Endothelial cell of umbilical vein (primary cell): ENCODE results near the gene HPS4. TPM values are rescaled to one million over a fixed set of nuclear protein-coding genes. Genes with fewer than 3 reads are reported as not detected.

Experiments
- BruUV-seq: library from RNA; stranded (reverse); fragments of 400-500 nt; replicated peaks from 2 replicates; lab custom pipeline; 2021; lab: Mats Ljungman, UMichigan
- CTCF ChIA-PET: fragments of 300-600, 350-600 bp; sonication (Branson Sonifier 250); formaldehyde crosslinking; loops from one replicate; lab custom pipeline; 2021; ENCODE audit warnings: antibody characterized with exemption, inconsistent platforms; lab: Charles Lee
- POLR2A ChIA-PET: fragments of 300-600, 350-600 bp; sonication (Branson Sonifier 250); formaldehyde crosslinking; loops from one replicate; lab custom pipeline; 2021; ENCODE audit warnings: antibody characterized with exemption, inconsistent platforms; lab: Charles Lee
- DNase-seq: peaks from one replicate; pipeline ENCODE4 v3.0.0-alpha.2; 2011; ENCODE audit warnings: low read depth, low spot score
- FAIRE-seq: peaks from 2 replicates; lab custom pipeline; 2011; peaks lifted over from hg19 to GRCh38; lab: Jason Lieb, UNC
- H2AFZ ChIP-seq: 2 replicates; pipeline ENCODE4 v1.6.0; 2012; ENCODE audit warnings: low read depth, low read length, control low read depth, inconsistent platforms
- H3K27ac ChIP-seq: 2 replicates; pipeline ENCODE4 v1.5.1; 2011; ENCODE audit warnings: low read depth, mild to moderate bottlenecking, control low read depth, low read length, moderate library complexity; ENCODE audit not compliant: insufficient read depth
- H3K27me3 ChIP-seq, 2 experiments: 2 replicates each; pipeline versions ENCODE4 v1.6.0 to v1.6.1; 2011; ENCODE audit warnings: low read length in 2 of 2, mixed read lengths in 1 of 2; ENCODE audit not compliant: control insufficient read depth in 2 of 2, insufficient read depth in 2 of 2
- H3K36me3 ChIP-seq, 2 experiments: 2 replicates in 1 of 2; 3 replicates in 1 of 2; pipeline ENCODE4 v1.5.1; 2011; ENCODE audit warnings: low read length in 2 of 2, mild to moderate bottlenecking in 1 of 2, moderate library complexity in 1 of 2; ENCODE audit not compliant: control insufficient read depth in 2 of 2, insufficient read depth in 2 of 2; ENCODE audit errors: extremely low read depth in 1 of 2
- H3K4me1 ChIP-seq: 3 replicates; pipeline ENCODE4 v1.5.1; 2011; ENCODE audit warnings: mild to moderate bottlenecking, low read length; ENCODE audit not compliant: control insufficient read depth, insufficient read depth; ENCODE audit errors: extremely low read depth
- H3K4me2 ChIP-seq: 2 replicates; pipeline ENCODE4 v1.6.1; 2011; ENCODE audit warnings: low read length, control low read depth, mixed read lengths; ENCODE audit not compliant: insufficient read depth
- H3K4me3 ChIP-seq, 3 experiments: fragments of 200-600 bp in 1 of 3; sonication (generic), shearing (Covaris generic) in 1 of 3; replicated peaks in 1 of 3; 2 replicates each; pipeline ENCODE4 v1.5.1; 2011 to 2016; ENCODE audit warnings: control low read depth in 3 of 3, low read length in 3 of 3, mild to moderate bottlenecking in 2 of 3, inconsistent platforms in 1 of 3, low read depth in 1 of 3, moderate library complexity in 1 of 3; ENCODE audit not compliant: insufficient read depth in 1 of 3
- H3K79me2 ChIP-seq: 2 replicates; pipeline ENCODE4 v1.6.0; 2012; ENCODE audit warnings: low read length, inconsistent platforms; ENCODE audit not compliant: control insufficient read depth, insufficient read depth
- H3K9ac ChIP-seq: replicated peaks from 2 replicates; pipeline ENCODE3; 2011; ENCODE audit warnings: low read length, control low read depth; ENCODE audit not compliant: insufficient read depth; ENCODE audit errors: extremely low read depth
- H3K9me1 ChIP-seq: replicated peaks from 3 replicates; pipeline ENCODE4 v1.6.0; 2011; ENCODE audit warnings: mild to moderate bottlenecking, low read length; ENCODE audit not compliant: control insufficient read depth, insufficient read depth; ENCODE audit errors: extremely low read depth
- H3K9me3 ChIP-seq: replicated peaks from 2 replicates; pipeline ENCODE4 v1.5.1; 2012; ENCODE audit warnings: low read length, inconsistent platforms; ENCODE audit not compliant: control insufficient read depth, insufficient read depth
- H4K20me1 ChIP-seq: replicated peaks from 2 replicates; pipeline ENCODE3; 2011; ENCODE audit warnings: mild to moderate bottlenecking, low read length; ENCODE audit not compliant: control insufficient read depth, insufficient read depth; ENCODE audit errors: extremely low read depth
- EZH2 ChIP-seq: IDR thresholded peaks from 2 replicates; pipeline ENCODE4 v1.6.1; 2012; ENCODE audit warnings: borderline replicate concordance, low read depth, mild to moderate bottlenecking, moderate library complexity, low read length, inconsistent platforms; ENCODE audit not compliant: severe bottlenecking
- FOS ChIP-seq: IDR thresholded peaks from 2 replicates; pipeline ENCODE4 v1.6.1; 2011; ENCODE audit warnings: mild to moderate bottlenecking, low read length, moderate library complexity, borderline replicate concordance; ENCODE audit not compliant: insufficient read depth
- GATA2 ChIP-seq: IDR thresholded peaks from 2 replicates; pipeline ENCODE4 v1.7.0; 2011; ENCODE audit warnings: low read depth, mild to moderate bottlenecking, moderate library complexity, mixed read lengths, low read length; ENCODE audit not compliant: insufficient read length, insufficient read depth
- JUN ChIP-seq: IDR thresholded peaks from 2 replicates; pipeline ENCODE4 v1.6.1; 2011; ENCODE audit warnings: borderline replicate concordance, low read depth; ENCODE audit not compliant: insufficient read length, insufficient read depth
- MYC ChIP-seq: IDR thresholded peaks from one replicate; pipeline ENCODE4 v1.6.1; 2011; ENCODE audit warnings: mild to moderate bottlenecking, low read depth, low read length
- POLR2A ChIP-seq: IDR thresholded peaks from 2 replicates; pipeline ENCODE4 v1.6.1; 2012; ENCODE audit warnings: low read depth, mild to moderate bottlenecking, control low read depth, low read length
- POLR2AphosphoS5 ChIP-seq: IDR thresholded peaks from 2 replicates; pipeline ENCODE4 v1.6.1; 2012; ENCODE audit warnings: low read depth, mild to moderate bottlenecking, control low read depth, low read length, moderate library complexity; ENCODE audit not compliant: insufficient read depth
- dilution Hi-C: fragments of 300-500 bp; cut with MboI; formaldehyde crosslinking; loops from one replicate; pipeline ENCODE4 v1.15.0; 2019; ENCODE audit warnings: low sequenced_read_pairs; ENCODE audit not compliant: extremely low pct_ligation_motif_present
- intact Hi-C: fragments of 100-400 bp; cut with micrococcal nuclease; formaldehyde crosslinking; loops from one replicate; pipeline ENCODE4 v1.10.0; 2022
- polyA plus RNA-seq, 4 experiments: library from polyadenylated mRNA; depleted of rRNA in 3 of 4; stranded (reverse) in 3 of 4; unstranded in 1 of 4; fragments of >200 nt; gene quantifications; 2 replicates each; pipeline versions ENCODE4 v1.2.1 to v1.2.3, GENCODE V29; 2011 to 2012; ENCODE audit warnings: missing spikeins in 1 of 4
- total RNA-seq: library from RNA; stranded (reverse); gene quantifications from 2 replicates; pipeline ENCODE4 v1.2.3, GENCODE V29; 2021
- TF ChIP-seq, protein P1 (sequence below): IDR thresholded peaks from 2 replicates; pipeline ENCODE4 v1.6.1; 2011; ENCODE audit not compliant: insufficient read depth, insufficient read length
- TF ChIP-seq, protein P2 (sequence below), 2 donors: IDR thresholded peaks; 1 replicate in 1 of 2; 2 replicates in 1 of 2; pipeline ENCODE4 v1.5.1; 2011; ENCODE audit warnings: low read length in 2 of 2, mild to moderate bottlenecking in 2 of 2, moderate library complexity in 2 of 2, control low read depth in 1 of 2, inconsistent platforms in 1 of 2, low read depth in 1 of 2; ENCODE audit not compliant: insufficient read depth in 1 of 2; ENCODE audit errors: extremely low read depth in 1 of 2

The HPS4 gene
- total and polyA plus RNA-seq, 2 donors (not counting 3 experiments of a cell fraction or from before 2014, with no cell fraction given), result 28.4 to 29.7 TPM

DNA sequence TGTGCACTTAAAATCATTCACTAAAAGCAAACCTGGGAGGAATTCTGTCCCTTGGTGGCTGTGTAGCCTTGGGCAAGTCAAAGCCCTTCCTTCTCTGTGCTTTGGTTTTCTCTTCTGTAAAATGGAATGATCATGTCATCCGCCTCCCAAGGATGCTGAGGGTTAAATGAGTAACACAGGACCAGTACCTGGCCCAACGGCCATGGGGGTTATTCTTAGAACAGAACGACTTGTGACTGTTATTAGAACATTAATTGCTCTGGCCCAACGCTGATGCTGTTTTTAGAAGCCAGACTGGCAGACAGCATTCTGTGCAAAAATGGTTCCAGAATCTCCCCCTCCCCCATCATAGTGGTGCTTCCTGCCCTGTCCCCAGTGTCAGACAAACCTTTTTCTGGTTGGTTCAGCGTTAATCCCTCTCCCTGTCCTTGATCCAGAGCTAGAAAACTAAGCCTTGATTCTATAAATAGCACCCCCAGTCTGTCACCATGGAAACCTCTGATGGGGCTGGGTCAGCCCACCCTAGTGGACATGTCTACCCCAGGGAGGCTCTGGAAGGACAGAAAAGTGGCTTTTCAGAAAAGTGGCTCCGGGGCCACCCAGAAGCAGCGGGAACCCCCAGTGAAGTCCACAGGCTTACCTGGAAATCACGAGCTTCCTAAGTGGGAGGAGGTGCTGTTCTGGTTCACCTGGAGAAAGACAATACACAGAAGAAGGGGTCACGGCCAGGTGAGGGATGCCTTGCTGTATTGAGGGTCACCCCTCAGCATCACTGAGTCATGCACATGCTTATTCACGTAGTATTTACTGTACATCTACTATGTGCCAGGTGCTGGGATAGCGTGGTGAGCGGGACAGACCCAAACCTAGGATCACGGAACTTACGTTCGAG is 44.2 kb upstream of the HPS4 start:
- intact Hi-C loops (no loop called here), dilution Hi-C loops (no loop called here)
- ChIA-PET POLR2A (no interaction called here), CTCF (interaction anchor here (1.3 kb wide), 1 partner anchor 138 kb away, joined by 3 read pairs; no protein-coding TSS in a partner anchor)
- no peaks in the 10 kb centered on the region for H4K20me1 ChIP-seq
- no peak overlapping the region for H2AFZ ChIP-seq
- no peaks in the 10 kb centered on the region for H3K79me2 ChIP-seq
- H3K4me3 ChIP-seq, result no peak overlapping the region
- DNase-seq, result no peak
- H3K9ac ChIP-seq, result no peak overlapping the region
- H3K36me3 ChIP-seq, result peaks cover 0 to 14% of the 10 kb centered on the region in 2 experiments
- FAIRE-seq, result no peak
- H3K4me1 ChIP-seq, result no peaks in the 10 kb centered on the region
- H3K4me2 ChIP-seq, result no peak overlapping the region
- TF ChIP-seq GATA2 (no peak), MYC (no peak), POLR2A (no peak), POLR2AphosphoS5 (no peak), EZH2 (no peak), FOS (no peak), JUN (no peak)
- TF ChIP-seq, protein P1, sequence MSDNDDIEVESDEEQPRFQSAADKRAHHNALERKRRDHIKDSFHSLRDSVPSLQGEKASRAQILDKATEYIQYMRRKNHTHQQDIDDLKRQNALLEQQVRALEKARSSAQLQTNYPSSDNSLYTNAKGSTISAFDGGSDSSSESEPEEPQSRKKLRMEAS, result no peak
- TF ChIP-seq, protein P2, sequence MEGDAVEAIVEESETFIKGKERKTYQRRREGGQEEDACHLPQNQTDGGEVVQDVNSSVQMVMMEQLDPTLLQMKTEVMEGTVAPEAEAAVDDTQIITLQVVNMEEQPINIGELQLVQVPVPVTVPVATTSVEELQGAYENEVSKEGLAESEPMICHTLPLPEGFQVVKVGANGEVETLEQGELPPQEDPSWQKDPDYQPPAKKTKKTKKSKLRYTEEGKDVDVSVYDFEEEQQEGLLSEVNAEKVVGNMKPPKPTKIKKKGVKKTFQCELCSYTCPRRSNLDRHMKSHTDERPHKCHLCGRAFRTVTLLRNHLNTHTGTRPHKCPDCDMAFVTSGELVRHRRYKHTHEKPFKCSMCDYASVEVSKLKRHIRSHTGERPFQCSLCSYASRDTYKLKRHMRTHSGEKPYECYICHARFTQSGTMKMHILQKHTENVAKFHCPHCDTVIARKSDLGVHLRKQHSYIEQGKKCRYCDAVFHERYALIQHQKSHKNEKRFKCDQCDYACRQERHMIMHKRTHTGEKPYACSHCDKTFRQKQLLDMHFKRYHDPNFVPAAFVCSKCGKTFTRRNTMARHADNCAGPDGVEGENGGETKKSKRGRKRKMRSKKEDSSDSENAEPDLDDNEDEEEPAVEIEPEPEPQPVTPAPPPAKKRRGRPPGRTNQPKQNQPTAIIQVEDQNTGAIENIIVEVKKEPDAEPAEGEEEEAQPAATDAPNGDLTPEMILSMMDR (IDR thresholded peaks at IDR 0.05; ENCODE audit: extremely low read depth in 1 of 2, insufficient read depth in 1 of 2, low read depth in 1 of 2, low read length in 2 of 2), result no peak
- no peak overlapping the region for H3K27ac ChIP-seq
- no peaks in the 10 kb centered on the region for H3K9me3 ChIP-seq
- H3K9me1 ChIP-seq, result no peaks in the 10 kb centered on the region
- no peaks in the 10 kb centered on the region for H3K27me3 ChIP-seq
- BruUV-seq, result no TSS peak
